GM21515 (cell line): ENCODE results near the gene GRIK3.
"Not testable (repeated sequence)": the region's sequence is repeated elsewhere in the genome, so short reads cannot be mapped to it uniquely, and the experiment has no call there.

Experiments
- ATAC-seq: cut with Tn5 transposase; IDR thresholded peaks from one replicate; pipeline ENCODE4 v1.9.1; 2021; ENCODE audit not compliant: unreplicated experiment

GRIK3 gene

DNA sequence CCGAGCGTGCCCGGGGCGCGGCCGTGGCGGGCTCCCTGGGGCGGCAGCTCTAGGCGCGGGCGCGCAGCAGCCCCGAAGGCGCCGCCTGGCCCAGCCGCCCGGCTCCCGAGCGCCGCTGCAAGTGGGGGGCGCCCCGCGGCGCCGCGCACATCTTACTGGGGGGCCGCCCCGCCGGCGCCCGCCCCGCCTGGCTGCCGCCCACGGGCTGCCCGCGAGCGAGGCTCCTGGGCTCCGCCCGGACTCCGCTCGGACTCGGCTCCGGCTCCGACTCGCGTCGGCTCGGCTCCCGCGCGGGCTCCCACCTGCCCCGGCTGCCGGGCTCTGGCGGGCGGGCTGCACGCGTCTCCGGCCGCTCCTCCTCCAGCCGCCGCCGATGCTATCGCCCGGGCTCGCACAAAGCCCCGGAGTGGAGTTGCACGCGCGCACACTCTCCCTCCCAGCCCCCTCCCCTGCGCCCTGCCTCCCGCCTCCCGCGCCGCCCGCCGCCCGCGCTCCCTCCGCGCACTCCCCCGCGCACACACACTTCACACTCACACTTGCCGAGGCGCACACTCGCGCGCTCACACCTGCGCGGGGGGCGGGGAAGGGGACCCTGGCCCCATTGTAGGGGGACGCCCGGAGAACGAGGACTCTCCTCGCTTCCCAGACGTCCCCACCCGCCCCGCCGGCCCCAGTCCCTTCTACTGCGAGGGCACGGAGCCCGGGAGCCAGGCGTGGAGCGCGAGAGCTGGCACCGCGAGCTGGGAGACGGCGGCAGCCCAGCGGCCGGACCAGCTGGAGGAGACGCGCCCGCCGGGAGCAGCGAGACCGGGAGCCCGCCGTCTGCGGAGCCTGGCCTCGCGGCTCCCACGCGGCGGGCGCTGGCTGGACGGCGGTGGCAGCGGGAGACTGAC, at the start of gene GRIK3:
Gene GRIK3 (minus strand): TSS at position 395 of the 893 bp plus-strand sequence. CDS start 407 bp downstream, outside the sequence.
- ATAC-seq = no peak

DNA sequence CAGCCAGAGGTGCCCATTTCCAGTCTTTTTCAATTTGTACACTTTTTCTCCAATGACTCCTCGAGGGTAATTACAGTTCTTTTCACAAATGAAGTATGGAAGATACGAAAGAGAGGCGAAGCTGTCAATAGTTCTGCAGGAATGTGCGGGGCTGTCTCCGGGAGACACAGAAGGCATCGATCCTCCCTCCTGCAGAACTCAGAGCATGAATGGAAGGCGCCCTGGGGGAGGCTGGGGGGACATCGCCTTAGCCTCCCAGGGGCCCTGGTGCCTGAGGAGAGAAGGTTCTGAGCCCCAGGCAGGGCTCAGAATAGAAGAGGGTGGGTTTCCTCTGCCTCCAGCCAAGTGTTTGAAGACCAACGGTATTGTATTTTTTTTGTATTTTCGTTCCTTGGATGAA, 49.7 kb upstream of the GRIK3 start:
- no peak for ATAC-seq

DNA sequence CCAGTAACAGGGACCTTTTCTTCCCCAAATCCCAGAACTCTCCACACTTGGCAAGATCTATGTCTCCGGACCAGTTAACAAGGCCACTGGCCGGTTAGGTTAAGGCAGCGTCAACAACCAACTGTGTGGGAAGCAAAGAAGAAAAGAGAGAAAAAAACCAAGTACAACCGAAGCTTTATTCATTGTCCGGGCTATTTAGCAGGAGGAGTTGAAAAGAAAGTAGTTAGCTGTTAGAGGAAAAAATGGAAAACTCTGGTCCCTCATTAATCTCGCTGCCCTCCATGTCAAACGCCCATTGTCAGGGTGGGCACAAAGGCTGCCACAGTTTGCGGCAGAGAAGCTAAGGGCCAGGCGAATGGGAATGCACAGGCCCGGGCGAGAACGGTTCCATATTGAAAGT, 49.3 kb upstream of the GRIK3 start:
- no peak for ATAC-seq

DNA sequence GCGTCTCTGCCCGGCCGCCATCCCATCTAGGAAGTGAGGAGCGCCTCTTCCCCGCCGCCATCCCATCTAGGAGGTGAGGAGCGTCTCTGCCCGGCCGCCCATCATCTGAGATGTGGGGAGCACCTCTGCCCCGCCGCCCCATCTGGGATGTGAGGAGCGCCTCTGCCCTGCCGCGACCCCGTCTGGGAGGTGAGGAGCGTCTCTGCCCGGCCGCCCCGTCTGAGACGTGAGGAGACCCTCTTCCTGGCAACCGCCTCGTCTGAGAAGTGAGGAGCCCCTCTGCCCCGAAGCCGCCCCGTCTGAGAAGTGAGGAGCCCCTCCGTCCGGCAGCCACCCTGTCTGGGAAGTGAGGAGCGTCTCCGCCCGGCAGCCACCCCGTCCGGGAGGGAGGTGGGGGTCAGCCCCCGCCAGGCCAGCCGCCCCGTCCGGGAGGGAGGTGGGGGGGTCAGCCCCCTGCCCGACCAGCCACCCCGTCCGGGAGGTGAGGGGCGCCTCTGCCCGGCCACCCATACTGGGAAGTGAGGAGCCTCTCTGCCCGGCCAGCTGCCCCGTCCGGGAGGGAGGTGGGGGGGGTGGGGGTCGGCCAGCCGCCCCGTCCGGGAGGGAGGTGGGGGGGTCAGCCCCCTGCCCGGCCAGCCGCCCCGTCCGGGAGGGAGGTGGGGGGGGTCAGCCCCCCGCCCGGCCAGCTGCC, 46.1 kb upstream of the GRIK3 start:
- not testable (repeated sequence) for ATAC-seq

DNA sequence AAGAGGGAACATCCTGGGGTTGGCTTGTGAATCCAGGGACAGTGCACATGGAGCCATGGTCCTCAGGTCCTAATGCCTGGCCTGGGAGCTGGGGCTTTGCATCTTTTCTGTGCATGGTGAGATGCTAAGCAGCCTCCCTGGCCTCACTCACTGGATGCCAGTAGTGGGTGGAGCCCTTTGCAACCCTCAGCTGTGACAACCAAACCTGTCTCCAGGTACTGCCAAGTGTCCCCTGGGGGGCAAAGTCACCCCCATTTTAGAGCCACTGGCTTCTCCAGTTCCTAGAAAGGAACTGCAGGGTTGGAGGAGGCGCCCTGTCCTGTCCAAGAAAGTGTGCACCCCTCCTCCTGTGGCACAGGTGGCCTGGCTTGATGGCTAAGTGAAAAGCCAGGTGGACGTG, 44.6 kb upstream of the GRIK3 start:
- ATAC-seq = no peak

DNA sequence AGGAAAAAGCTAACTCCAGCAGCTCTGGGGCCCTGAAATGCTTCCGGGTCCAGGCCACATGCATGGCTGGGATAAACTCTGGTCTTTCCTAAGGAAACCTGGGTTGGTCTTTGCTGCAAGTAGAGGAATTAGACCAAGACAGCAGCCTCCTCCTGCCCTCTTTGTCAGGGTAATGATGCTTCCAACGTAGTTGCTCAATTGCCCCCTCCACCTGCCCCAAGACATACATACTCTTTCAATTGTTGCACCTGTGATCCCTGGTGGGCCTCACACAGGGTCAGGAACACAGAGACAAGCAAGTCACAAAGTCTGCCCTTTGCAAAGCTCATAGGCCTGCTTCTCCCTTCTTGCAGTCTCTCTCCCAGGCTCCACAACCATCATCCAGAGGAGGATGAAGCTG, 41.9 kb upstream of the GRIK3 start:
- ATAC-seq = no peak

DNA sequence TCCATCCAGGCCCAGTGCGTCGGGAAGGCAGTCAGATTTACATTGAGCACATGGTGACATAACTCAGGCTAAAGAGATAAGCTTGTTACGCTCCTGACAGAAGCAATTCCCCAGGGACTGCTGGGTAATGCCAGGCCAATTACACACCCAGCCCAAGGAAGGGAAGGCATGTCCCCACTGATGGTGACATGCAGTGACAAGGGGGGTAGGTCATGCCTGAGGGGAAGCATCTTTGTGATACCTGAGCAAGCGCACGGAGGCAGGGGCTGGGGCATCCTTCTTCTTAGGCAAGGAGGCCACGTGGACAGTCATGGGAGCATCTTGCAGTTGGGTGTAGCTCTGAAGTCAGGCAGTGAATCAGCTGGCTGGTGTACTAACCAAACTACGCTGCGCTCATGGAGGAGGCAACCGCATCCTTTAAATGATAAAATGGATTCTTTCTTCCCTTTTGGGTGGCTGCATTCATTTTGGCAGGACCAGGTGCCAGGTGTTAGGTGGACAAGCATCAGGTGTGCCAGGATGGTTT, 39.6 kb upstream of the GRIK3 start:
- no peak for ATAC-seq

DNA sequence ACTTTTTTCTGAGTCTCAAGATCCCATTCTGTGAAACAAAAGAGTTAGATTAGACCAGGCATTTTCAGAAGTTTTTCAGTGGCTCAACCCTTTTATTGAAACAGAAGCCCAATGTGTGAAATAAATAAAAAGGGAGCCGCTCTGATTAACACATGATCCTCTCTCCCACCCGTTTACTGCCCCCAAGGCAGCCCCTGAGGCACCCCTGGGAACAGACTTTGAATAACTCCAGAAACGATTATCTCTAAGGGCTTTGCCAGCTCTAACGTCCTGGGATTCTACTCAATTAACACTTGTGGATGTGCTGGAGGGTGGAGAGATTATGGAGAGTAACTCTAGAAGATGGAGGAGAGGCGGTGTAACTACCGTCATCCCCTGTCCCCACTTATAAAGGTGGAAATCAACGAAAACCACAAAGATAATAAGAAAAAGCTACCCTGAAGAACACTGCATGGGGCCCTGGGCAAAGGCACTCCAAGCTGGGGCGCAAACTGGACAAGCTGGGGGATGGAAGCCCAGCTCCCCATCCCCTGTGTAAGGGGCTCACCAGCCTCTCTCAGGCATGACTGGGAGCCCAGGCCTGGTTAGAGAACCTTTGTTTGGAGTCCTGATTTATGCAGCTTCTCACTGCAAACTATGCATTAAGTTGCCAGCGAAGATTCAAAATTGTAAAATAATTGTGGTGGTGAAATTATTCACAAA, 39.0 kb upstream of the GRIK3 start:
- ATAC-seq = no peak

DNA sequence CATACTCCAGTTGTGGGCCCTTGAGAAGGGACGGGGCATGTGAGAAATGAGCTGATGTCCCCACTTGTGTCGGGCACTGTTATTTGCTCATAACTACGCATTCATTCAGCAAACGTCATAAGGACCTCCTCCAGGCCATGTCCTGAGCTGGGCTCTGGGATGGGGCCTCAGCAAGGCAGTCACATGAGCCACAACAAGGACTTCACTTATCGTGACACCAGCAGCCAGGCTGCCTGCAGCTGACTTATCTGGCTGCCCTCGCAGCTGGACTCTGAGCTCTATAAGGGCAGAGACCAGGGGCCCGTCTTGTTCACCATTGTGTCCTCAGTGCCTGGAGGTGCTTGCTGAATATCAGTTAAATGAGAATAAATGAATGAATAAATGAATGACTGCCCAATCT, 37.5 kb upstream of the GRIK3 start:
- ATAC-seq = no peak

DNA sequence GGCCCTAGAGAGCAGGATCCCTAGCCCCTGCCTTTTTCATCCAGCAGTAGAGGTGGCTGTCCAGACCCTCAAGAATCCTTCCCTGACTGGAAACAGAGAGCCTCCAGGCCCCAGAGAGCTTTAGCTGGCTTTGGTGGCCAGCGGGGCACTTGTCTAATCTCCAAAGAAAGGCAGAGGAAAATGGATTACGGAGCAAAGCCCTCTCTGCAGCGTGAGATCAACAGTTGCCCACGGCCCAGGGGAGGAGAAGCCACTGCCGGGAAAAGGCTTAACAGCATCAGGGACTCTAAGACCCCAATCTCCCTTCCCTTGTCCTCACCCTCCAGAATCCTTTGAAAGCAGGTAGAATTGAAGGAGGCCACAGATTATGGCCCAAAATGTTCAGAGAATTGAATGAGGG, 35.8 kb upstream of the GRIK3 start:
- no peak for ATAC-seq

DNA sequence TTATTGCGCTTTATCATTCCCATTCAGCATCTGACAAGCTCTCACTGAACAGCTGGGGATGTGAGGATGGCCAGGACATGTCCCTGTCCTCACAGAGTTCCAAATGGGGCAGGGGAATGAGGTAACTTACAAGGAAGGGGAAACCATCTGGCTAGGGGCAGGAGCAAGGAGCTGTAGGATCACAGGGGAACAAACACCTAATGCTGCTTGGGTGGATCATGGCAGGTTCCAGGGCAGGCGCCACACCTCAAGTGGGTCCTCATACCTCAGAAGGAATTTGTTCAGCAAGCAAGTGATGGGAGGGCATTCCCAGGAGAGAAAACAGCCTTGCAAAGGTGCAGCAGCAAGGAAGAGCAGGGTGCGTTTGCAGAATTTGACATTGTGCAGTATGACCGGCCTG, 35.1 kb upstream of the GRIK3 start:
- no peak for ATAC-seq

DNA sequence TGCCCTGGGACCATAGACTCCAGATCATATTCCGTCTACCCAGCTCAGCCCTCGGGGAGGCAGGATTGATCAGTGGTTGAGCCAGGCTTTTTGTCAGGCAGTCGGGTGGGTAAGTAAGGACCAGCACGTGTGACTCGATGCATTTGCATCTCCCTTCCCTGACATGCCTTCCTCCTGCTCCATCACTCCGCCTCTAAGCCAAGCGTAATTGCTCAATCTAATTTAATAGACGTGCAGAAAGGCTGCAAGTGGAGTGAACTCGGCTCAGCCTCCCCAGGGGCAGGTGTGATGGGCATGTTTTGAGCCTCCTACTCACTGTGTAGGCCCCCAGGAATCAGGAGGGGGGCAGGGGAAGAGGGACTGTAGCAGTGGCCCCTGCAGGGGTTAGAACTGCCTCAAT, 34.6 kb upstream of the GRIK3 start:
- ATAC-seq = no peak

DNA sequence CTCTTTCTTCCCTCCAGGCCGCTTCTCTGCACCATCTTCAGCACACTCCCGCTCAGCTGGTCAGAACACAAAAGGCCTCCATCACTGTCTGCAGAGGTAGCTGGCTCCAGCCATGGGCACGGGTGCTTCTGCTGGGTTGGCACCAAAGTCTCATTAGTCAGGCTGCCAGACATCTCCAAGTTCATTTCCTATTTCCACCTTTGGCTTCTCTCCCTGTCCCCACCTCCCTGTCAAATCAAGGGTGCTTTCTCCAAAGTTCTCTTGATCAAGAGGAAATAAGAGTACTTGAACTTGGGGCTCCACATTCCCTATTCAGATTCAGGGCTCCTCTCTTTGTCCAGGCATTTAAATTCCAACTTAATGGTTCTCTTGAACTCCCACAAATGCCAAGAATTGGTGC, 33.9 kb upstream of the GRIK3 start:
- ATAC-seq = no peak

DNA sequence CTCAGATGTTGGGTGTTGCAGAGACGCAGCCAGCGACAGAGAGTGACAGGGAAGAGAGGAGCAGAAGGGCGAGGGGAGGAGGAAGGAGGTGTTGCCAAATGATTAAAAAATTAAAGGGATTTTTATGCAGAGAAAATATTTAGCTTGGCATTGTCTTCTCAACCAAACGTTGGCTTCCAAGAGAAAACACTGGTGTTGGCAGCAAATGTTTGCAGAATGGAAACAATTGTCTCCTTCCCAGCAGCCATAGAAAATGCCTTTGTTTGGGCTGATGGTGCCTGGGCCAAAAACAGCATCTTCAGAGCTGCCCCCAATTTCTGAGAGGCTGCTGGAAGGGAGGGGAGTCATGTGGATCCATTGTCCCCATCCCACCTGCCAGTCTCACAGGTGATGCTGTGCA, 29.7 kb upstream of the GRIK3 start:
- ATAC-seq = no peak

DNA sequence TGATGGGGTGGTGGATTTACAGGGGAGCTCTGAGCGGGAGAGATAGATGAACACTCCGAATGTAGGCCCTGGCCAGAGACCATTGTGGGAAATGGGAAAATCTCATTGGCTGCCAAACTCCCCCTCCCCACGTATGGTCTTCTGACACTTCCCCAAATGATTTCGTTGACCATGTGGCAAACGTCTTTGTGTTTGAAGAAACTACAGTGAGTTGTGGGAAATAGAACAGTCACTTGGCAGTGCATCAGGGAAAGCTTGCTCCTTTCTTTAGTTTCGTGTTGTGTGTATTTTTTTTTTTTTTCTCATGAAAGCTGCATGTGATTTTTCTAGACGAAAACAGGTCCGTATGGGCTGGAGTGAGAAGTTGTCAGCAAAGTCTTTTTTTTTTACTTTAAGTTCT, 25.0 kb upstream of the GRIK3 start:
- no peak for ATAC-seq

DNA sequence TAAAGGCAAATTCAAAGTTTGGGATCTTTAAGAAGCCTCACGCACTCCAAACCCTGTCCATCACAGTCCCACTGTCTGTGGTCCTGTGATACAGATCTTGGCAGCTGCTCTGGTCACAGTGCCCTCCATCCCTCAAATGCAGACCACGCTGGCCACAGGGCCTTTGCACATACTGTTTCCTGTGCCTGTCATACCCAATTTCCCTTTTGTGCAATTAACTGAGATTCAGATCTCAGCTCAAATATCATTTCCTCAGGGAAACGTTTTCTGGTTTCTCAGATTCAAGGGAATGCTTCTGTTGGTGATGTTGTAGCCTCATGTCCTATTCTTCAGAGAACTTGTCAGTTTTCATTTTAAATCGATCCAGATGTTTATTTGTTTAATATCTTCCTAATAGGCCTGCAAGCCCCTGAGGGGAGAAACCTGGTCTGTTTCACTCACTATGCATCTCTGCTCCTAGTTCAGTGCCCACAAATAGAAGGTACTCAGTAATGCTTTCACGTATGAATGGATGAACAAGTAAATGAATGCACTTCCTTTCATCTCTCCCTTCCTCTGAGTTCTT, 24.2 kb upstream of the GRIK3 start:
- ATAC-seq = no peak

DNA sequence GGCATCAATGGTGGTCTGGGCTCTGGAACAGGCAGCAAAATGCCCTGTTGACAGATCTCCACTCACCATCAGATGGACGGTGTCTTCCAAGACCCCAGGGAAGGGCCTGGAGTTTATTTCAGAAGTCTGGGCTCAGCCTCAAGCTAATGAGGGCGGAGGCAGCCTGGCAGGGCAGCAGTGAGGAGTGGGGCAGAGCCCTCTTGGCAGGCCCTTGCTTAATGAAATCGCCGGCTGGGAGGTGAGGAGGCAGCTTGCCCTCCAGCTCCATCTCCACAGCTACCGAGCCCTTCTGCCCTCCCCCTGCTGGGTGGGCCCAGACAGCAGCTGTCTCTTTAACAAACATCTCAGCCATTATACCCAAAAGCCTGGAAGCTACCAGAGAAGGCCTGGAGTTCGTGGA, 22.0 kb upstream of the GRIK3 start:
- ATAC-seq = no peak

DNA sequence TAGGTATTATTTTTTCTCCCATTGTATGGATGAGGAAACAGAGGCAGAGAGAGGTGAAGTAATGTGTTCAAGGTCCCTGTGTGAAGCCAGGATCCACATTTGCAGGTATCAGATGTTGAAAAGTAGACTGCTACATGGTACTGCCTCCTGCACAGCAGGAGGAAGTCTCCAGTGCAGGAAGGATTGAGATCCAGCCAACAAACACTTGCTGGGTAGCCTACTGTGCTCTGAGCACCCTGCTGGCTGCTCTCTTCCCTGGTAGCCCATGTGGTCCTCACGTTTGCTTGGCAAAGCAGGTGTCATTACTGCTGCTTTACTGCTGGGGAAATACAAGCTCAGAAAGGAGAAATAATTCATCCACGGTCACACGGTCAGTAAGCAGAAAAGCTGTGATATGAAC, 21.3 kb upstream of the GRIK3 start:
- no peak for ATAC-seq

DNA sequence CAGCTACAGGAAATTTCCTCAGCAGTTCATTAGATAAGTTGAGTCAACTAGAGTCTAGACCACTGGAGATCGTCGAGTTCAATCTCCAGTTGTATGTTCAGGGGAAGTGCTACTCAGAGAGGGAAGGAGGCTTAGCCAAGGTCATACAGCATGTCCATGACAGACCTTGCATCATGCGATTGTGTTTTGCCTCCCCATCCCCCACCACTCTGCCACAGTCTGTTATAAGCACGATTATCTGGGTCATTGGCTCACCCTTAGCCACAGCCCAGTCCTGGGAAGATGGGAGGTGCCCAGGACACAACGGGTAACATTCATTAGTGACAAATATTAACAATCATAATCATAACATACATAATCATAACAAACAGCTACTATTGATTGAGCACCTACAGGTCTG, 18.9 kb upstream of the GRIK3 start:
- no peak for ATAC-seq

DNA sequence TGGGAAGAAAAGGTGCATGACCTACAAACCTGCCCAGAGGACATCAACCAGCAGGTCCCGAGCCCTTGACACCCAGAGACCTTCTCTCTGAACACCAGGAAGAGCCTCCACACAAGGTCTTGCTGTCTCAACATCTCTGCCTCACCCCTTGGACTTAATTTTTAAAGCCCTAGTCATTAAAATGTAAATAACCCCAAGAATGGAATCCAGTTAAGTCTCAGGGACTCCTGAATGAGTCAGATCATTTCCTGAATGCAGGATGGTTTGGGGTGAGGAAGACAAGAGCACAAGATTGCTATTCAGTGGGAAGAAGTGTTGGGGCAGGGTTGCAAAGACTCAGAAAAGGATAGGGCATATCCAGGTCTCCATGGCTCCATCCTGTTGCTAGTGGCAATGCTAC, 17.8 kb upstream of the GRIK3 start:
- ATAC-seq = no peak

DNA sequence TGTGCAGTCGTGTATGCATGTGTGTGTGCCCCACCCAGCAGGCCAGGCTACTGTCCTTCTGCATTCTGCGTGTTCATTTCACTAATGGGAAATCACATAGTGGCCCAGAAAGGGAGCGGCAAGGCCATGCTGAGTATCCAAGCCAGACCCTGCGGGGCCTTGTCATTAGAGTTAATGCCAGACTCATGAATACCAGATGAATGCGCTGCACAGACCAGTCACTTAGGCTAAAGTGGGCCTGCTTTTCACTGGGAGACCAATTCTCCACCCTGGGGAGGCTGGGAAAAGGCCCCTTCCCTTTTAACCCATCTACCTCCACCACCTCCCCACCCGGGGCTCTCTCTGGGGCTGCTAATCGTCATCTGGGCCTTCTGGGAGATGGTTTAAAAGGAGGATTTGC, 17.0 kb upstream of the GRIK3 start:
- no peak for ATAC-seq
